IPS-NIHi7 (cell line): ENCODE data around the gene PXT1.
A peak's percentile ranks its signal among the peaks of the same experiment; 100 is the strongest.
"Not testable (repeated sequence)": the region's sequence is repeated elsewhere in the genome, so short reads cannot be mapped to it uniquely, and the experiment has no call there.

Source experiments
- DNase-seq: peaks from one replicate; pipeline ENCODE4 v3.0.0; 2012; ENCODE audit warnings: mixed read lengths; ENCODE audit errors: extremely low spot score

PXT1 gene

DNA sequence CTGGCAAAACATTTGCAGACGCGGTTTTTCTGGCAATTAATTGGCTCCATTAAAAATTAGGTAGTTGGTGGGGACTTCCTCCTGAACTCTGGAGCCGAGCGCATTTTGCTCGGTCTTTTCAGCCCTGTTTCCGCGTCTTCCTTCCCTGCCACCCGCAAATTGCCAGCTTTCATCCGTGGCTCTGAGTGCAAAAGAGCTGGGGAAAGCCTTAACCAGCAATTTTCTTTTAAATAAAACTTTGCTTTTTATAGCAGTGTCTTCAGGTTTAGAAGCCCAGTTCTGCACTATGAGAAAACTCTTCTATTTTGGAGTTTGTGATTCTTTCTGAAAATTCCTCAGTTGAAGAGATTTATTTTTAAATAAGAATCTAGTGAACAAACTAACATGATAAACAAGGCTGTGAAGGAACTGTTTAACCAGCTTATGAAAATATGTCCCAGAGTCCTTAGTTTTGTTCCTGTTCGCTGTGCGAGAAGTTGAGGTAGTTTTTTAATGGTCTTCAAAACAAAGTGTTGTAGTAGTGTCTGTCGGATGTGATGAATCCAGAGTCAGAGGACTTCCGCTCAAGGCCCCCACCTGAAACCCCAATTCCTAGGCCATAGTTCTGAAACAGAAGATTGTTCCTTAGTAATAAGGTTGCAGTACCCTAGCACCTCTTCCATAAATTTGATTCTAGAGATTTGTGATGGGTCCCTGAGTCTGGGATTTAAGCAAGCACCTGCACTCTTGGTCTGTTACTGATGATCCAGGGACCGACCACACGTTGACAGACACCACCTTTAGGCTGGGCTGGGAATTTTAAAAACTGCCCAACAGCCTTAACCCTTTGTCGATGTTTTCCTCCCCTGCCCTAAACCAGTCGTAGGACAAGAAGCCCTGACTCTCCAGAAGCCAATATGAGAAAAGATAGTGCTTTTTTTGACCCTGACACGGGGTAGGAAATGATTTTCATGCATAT is 1.1 kb upstream of the PXT1 start:
- peak; percentile 72 for DNase-seq

DNA sequence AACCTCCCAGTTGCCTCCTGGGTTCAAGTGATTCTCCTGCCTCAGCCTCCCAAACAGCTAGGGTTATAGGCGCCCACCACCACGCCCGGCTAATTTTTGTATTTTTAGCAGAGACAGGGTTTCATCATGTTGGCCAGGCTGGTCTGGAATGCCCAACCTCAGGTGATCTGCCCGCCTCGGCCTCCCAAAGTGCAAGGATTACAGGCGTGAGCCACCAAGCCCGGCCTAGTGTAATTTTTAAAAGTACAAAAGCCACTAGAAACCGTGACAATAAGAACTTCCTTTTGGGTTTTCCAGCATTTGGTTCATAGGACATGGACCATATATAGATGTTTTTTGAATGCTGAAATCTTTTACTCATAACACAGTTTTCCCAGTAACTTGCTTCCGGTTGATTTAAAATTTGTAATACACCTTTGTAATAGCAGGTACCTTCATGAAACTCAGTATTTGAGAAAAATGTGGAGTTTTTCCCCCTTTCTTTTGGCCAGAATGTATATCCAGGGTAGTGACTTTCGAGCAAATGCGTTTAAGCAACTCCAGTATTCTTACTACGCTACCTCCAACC is 467 bp downstream of the PXT1 start:
- DNase-seq = no peak

DNA sequence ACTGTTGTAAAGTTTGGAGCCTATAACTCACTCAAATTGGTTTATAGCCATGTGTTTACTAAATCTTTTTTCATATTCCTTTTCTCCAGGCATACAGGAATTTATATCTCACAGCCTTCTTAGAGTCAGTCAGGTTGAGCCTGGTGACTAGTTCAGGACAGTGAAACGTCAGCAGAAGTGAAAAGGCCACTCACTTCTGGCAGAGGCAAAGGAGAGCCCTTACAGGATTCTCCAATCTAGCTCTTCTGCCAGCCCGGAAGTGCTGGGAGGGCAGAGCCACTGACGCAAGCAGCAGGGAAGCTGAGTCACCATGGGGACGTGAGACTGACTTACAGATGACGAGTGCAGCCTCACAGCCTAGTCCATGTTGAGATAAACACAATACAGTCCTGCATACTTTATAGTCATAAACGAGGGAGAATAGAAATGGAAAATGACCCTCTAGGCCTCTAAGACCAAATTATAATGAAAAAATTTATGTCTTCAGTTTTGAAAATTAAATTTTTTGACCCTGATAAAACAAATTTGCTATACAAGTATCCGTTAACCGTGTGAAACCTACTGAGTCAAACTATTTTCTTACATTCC is 1.3 kb downstream of the PXT1 start:
- DNase-seq = peak; percentile 87

DNA sequence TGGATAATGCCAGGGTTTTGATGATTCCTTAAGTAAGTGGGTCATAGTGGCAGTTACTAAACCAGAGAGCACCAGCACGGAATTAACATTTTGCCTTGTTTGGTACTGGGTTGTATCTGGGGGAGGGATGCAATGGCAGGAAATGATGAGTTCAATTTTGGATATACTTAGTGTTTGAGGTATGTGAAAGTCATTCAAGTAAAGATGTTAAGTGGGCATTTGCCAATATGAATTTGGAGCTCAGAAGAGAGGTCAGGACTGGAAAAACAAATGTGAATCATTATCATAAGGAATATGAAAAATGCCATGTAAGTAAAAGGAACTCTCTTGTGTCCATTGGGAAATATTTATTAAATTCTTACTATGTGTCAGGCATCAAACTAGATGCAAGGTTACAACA is 6.2 kb downstream of the PXT1 start:
- DNase-seq = no peak

DNA sequence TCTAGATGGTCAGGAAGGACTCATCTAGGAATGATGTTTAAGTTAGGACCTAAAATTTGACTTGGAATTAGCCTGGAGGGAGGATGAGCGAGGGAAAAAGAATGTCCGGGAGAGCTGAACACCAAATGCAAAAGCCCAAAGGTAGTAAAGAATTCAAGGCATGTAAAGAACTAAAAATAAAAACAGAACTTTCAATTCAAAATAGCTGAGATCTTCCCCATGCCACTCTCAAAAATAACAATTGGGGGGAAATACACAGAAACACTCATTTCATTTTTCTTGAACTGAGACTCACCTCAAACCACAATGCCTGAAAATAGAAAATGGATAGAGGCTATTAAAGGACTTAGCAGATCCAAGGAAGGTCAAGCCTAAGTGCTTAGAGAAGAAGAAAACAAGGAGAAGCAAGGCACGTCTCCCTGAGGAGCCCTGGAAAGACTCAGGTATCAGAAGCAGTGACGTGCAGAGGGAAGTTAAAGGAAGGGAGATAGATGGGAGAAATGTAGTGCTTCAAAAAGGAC is 10.4 kb downstream of the PXT1 start:
- DNase-seq = no peak

DNA sequence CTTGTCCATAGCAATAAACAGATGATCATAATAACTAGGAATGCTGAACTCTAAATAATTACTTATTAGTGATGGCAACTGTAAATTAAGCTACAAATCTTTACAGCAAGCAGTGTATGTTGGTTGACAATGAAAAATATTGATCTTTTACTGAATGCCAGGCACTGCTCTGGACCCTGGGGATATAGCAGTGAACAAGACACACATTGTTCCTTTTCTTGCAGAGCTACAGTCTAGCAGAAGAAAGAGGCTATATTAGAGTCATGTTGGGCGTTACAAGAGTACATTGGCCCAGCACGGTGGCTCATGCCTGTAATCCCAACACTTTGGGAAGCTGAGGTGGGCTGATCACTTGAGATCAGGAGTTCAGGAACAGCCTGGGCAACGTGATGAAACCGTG is 11.5 kb downstream of the PXT1 start:
- DNase-seq = no peak

DNA sequence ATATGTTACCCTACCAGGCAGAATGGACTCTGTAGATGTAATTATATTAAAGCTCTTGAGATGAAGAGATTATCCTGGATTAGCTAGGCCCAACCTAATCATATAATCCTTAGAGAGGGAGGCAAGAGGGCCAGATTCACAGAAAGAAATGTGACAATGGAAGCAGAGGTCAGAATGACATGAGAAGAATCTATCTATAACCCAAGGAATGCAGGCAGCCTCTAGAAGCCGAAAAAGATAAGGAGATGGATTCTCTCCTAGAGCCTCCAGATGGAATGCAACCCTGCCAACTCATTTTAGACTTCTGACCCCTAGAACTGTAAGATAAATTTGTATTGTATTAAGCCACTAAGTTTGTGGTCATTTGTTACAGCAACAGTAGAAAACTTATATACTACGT is 12.3 kb downstream of the PXT1 start:
- no peak for DNase-seq

DNA sequence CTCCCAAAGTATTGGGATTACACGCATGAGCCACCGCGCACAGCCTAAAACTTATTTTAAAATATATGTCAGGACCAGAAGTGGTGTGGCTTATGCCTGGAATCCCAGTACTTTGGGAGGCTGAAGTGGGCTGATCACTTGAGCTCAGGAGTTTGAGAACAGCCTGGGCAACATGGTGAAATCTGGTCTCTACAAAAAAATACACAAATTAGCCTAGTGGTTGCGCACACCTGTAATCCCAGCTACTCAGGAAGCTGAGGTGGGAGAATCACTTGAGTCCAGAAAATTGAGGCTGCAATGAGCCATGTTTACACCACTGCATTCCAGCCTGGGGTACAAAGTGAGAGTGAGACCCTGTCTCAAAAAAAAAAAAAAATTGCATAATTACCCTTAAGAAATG is 13.7 kb downstream of the PXT1 start:
- DNase-seq = no peak

DNA sequence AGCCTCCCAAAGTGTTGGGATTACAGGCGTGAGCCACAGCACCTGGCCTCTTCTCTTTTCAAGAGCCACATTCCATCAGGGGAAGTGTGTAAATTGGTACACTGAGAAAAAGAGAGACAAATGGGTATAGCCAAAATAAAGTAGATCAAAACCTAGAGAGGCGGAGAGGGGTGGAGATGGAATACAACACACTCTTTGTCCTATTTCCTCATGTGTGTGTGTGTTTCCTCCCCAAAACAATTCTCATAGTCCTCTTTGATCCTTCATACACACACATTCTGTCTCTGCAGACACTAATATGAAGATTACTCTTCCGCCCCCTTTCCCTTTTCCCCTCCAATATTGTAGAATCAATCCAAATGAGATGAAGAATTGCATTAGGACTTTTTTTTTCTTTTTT is 16.0 kb downstream of the PXT1 start:
- no peak for DNase-seq

DNA sequence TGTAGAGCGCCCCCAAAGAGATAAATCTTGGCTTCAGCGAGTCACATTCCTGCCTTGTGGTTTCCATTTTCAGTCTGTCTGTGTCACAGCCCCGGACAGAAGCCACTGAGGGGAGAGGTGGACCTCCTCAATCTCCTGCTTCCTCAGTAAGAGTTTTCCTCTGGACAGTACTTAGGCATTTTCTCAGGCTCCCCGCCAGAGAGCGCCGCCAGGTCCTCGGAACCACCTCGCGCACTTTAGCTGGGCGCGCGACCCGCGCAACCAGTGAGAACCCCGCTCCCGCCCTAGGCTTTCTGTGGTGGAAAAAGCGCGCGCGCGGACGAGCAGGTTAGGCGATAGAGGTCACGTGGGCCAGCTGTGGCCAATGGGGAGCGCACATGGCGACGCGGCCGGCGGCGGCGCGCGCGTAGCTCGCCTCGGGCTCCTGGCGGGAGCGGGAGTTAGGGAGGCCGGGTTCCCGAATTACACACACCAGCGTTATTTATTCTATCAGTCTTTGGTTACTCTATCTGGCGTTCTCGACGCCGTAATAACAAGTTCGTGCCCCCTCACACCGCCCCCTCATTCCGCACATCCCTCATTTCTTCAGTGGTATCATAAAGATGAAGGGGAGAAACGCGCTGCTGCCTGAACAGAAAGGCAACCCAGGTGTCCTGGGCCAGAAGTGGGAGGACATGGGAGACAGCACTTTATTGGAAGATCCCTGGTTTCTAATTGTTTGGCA is 19.4 kb downstream of the PXT1 start:
- DNase-seq = peak; percentile 98

DNA sequence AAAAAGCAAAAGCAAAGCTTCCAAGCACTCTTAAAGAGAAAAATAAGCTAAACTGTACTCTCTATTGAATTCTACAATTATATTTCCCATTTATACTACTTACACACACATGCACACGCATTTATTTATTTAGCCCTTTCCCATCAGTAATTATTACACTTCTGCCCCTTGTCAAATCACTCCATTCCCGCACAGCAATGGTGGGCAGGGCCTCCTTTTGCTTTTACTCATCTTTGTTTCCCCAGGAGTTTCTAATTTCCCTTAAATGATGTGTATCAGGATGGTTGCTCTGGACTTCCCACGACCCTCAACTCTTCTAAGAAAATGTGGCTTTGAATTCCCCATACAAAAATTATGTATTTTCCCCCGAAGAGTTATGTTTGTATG is 19.9 kb downstream of the PXT1 start:
- no peak for DNase-seq

DNA sequence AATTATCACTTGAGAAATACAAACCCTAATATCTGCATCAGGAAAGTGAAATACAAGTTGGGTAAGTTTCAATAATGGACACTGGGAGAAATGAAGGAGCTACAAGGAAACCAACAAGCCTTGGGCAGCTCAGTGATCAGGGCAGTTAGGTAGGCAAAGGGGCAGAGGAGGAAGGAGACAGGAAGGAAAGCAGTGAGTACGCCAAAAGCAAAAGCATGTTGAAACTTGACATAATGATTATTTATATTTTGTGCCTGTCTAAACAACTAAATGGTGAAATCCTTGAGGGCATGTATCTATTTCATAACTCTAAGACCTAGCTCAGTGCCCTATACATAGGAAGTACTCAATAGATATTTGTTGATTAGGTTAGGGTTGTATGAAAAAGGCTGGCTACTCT is 23.3 kb downstream of the PXT1 start:
- DNase-seq = no peak

DNA sequence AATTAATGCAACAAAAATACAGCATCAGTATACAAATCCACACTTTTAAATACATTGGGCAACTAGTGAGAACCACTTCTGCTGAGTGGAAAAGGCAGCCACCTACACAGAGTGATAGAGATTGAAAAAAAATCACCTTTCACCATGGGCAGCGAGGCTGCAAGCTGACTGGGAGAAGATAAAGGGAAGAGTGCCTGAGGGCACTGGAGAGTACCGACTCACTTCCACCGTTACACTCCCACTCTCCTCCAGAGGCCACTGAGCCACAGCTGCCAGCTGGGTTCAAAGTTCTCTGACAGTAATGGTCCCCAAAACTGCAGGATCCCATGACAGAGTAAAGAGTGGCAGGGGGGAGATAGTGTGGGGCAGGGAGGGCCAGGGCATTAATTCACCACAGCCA is 24.1 kb downstream of the PXT1 start:
- DNase-seq = no peak

DNA sequence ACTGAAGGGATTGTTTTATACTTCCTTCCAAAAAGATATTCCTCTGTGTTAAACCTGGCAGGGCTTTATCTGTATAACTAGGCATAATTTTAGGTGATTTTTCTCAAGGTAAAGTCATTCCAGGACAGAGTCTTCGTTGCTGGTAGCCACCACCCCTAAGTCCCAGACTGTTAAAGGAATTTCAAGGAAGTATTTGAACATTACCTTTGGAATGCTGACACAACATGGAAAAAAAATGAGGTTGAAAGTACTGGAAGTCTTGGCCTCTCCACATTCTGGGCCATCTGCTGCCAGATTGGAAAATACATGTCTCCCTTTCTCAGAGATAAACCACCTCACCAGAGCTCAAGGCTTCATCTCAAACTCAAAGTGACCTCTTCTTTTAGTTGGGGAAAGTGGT is 28.2 kb downstream of the PXT1 start:
- no peak for DNase-seq

DNA sequence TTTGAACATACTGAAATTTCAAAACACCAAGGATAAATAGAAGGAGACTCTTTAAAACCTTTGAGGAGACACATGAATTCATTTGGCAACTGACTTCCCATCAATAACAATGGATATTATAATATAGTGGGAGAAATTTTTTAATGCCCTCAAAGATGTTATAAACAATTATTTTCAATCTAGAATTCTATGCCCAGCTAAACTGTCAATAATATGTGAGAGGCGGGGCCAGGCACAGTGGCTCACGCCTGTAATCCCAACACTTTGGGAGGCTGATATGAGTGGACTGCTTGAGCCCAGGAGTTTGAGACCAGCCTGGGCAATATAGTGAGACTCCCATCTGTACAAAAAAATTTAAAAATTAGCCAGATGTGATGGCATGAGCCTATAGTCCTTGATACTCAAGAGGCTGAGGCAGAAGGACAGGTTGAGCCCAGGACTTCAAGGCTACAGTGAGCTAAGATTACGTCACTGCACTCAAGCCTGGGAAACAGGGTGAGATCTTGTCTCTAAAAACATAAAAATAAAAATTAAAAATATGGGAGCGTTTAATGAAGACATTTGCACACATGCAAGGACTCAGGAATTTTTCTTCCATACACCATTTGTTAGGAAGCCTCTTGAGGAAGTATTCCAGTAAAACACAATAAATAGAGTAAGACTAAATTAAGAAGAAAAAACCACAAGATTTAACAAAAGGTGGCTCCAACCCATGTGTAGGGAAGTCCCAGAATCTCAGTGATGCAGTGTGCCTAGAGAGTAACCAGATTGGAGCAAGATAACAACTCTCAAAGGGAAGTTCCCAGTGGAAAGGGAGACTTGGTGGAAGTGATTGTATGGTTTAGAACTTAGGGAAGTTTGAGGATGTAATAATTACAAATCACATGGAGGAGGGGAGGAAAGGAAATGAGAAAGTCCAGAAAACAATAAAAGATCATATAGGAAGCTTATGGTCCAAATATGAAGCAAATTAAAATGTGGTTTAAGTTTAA is 28.9 kb downstream of the PXT1 start:
- no peak for DNase-seq

DNA sequence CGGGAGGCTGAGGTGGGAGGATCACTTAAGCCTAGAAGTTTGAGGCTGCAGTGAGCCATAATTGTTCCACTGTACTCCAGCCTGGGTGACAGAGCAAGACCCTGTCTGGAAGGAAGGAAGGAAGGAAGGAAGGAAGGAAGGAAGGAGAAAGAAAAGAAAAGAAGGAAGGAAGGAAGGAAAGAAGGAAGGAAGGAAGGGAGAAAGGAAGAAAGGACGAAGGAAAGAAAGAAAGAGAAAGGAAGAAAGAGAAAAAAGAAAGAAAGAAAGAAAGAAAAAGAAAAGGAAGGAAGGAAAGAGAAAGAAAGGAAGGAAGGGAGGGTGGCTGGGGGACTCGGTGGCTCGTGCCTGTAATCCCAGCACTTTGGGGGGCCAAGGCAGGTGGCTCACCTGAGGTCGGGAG is 32.9 kb downstream of the PXT1 start:
- DNase-seq = not testable (repeated sequence)

DNA sequence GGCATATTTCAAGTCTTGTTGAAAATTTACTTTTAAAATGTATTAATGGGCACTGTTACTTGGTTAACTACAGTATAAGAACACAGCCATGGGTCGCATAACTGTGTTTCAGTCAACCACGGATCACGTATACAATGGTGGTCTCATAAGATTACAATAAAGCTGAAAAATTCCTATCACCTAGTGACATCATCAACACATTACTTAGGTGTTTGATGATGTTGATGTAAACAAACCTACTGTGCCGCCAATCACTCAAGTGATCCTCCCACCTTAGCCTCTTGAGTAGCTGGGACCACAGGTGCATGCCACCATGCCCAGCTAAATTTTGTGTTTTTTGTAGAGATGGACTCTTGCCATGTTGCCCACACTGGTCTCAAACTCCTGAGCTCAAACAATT is 38.5 kb downstream of the PXT1 start:
- DNase-seq = no peak

DNA sequence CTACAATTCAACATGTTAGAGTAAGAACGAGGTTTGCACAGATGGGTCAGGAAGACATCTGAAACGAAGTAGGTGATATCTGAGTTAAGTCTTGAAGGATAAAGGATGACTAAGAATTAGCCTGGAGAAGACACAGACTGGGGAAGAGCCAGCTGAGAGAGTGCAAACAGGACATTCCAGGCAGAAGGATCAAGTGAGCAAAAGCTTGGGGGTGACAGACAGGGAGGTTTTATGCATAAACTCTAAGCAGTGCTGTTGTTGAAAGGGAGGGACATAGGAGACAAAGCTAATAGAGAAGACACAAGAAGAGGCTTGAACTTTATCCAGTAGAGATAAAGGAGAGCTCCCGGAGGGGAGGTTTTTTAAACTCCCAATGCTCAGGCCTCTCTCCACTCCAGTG is 40.2 kb downstream of the PXT1 start:
- DNase-seq = no peak

DNA sequence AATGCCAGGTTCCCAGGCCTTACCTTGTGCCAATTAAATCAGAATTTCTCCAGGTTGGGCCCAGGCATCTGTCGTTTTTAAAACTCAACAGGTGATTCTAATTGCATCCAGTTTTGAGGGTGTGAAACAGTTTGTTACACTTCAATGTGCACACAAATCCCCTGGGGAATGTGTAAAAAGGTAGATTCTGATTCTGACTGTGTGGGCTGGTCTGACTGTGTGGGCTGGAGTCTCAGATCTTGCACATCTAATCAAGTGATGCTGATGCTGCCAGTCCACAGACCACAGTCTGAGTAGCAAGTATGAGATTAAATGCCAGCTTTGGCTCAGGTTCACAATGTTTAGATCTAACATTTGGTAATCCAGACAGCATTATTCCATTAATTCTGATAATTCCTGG is 42.7 kb downstream of the PXT1 start:
- no peak for DNase-seq

DNA sequence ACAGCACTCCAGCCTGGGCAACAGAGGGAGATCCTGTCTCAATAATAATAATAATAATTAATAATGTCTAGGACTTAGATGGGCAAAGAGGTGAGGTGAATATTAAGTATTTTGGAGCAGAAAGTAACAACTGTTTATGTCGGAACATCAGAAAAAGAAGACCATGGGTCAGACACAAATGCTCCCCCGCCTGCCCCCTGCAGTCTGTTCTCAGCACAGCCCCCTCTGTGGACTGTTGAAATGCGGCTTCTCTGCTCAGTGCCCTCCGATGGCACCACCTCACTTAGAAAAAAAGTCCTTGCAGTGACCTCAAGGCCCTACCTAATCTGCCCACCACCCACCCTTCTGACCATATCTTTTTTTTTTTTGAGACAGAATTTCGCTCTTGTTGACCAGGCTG is 50.0 kb downstream of the PXT1 start:
- no peak for DNase-seq

DNA sequence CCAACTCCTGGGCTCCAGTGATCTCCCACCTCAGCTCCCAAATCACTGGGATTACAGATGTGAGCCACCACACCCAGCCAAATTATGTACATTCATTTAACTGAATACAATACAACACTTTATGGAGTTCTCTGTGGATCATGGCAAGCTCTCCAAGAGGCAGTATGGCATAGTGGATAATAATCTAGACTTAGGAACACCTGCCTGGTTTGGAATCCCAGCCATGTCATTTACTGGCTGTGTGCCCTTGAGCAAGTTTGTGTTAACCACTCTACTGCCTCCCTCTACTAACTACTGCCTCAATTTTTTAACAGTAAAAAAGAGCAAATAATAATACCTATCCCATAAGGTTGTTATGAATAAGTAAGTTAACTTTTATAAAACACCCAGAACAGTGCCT is 53.3 kb downstream of the PXT1 start:
- DNase-seq = no peak
